Tibial artery (tissue), 4 donors: ENCODE measurements around the gene AS3MT.

Experiments
- DNase-seq, 2 donors: peaks; one replicate each; pipeline ENCODE4 v3.0.0-alpha.2; 2019
- H3K27ac ChIP-seq, 2 donors: fragments of 200-600 bp; sonication (generic) in 1 of 2; 1 replicate in 1 of 2; 2 replicates in 1 of 2; pipeline ENCODE4 v1.5.1; 2018 to 2019; ENCODE audit warnings: mild to moderate bottlenecking in 1 of 2
- H3K27me3 ChIP-seq, 2 donors: fragments of 200-600 bp; sonication (generic) in 1 of 2; one replicate each; pipeline versions ENCODE4 v1.5.1 to v1.6.0; 2016 to 2019
- H3K36me3 ChIP-seq, 3 donors: fragments of 200-600 bp; sonication (generic) in 2 of 3; one replicate each; pipeline ENCODE4 v1.5.1; 2016 to 2019; ENCODE audit warnings: mild to moderate bottlenecking in 2 of 3
- H3K4me1 ChIP-seq, 4 donors: fragments of 200-600 bp; sonication (generic) in 2 of 4; 1 replicate in 3 of 4; 2 replicates in 1 of 4; pipeline ENCODE4 v1.5.1; 2016 to 2019
- H3K4me3 ChIP-seq, 2 donors: fragments of 200-600 bp; sonication (generic) in 1 of 2; 1 replicate in 1 of 2; 2 replicates in 1 of 2; pipeline ENCODE4 v1.5.1; 2018 to 2019; ENCODE audit warnings: mild to moderate bottlenecking in 2 of 2
- H3K9me3 ChIP-seq, 3 donors: fragments of 200-600 bp; sonication (generic) in 1 of 3; one replicate each; pipeline ENCODE4 v1.5.1; 2016 to 2019
- CTCF ChIP-seq, 2 experiments: fragments of 200-600 bp in 1 of 2; fragments of 450-650 bp in 1 of 2; IDR thresholded peaks; one replicate each; pipeline ENCODE4 v1.5.1; 2017 to 2019; ENCODE audit warnings: antibody characterized with exemption in 2 of 2, mild to moderate bottlenecking in 1 of 2, moderate library complexity in 1 of 2
- intact Hi-C: fragments of 100-400 bp; cut with DNase I; formaldehyde crosslinking; loops from one replicate; pipeline ENCODE4 v1.15.0; 2023; ENCODE audit warnings: low total_unique reads

AS3MT gene

GRCh38 chr10:102831322-102832071 is 37.8 kb upstream of the AS3MT start:
- no peaks in the 10 kb centered on the region for H3K27me3 ChIP-seq
- H3K36me3 ChIP-seq: peaks cover 0 to 12% (median 6%) of the 10 kb centered on the region in 3 donors
- intact Hi-C loops: loop anchor here (10.0 kb wide), 1 partner anchor 413 kb away; the partner anchor contains the start of gene RPEL1
- DNase-seq: no peak
- no peak for TF ChIP-seq CTCF (IDR thresholded peaks at IDR 0.05)
- no peak overlapping the region for H3K27ac ChIP-seq
- H3K4me3 ChIP-seq: no peak overlapping the region
- H3K9me3 ChIP-seq: no peaks in the 10 kb centered on the region
- peaks cover 0 to 7% (median 2%) of the 10 kb centered on the region in 4 donors for H3K4me1 ChIP-seq

- DNase-seq: no peak
- H3K4me1 ChIP-seq: peaks cover 0 to 8% (median 7%) of the 10 kb centered on the region in 4 donors
- no peak for TF ChIP-seq CTCF (IDR thresholded peaks at IDR 0.05)
- no peaks in the 10 kb centered on the region for H3K9me3 ChIP-seq
- no peak overlapping the region for H3K4me3 ChIP-seq
- H3K36me3 ChIP-seq: peaks cover 0 to 12% (median 4%) of the 10 kb centered on the region in 3 donors
- no peaks in the 10 kb centered on the region for H3K27me3 ChIP-seq
- intact Hi-C loops: loop anchor here (10.0 kb wide), 1 partner anchor 413 kb away; the partner anchor contains the start of gene RPEL1
- H3K27ac ChIP-seq: no peak overlapping the region
Measured at GRCh38 chr10:102832248-102832647, 37.0 kb upstream of the AS3MT start.

DNA sequence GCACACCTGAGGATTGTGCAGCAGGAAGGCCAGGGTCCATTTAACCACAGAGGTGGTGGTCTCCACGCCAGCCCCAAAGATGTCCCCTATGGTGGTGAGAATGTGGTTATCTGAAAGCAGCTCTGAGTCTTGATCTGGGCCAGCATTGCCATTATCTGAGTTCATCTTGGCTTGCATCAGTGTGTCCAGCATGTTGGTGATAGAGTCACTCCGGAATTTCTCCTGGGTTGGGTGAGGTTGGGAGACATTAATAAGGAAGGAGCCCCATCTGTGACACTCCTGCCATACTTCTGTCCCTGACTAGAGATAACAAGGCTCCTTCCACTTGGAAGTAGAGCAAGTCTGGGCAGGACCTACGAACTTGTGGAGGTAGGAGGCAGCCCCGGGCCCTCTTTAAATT is 36.3 kb upstream of the AS3MT start:
- intact Hi-C loops: loop anchor here (10.0 kb wide), 1 partner anchor 412 kb away; the partner anchor contains the start of gene RPEL1
- Histone ChIP-seq H3K36me3 (peaks cover 0 to 12% (median 0%) of the 10 kb centered on the region in 3 donors), H3K27me3 (no peaks in the 10 kb centered on the region), H3K27ac (no peak overlapping the region), H3K4me1 (peaks cover 0 to 14% (median 10%) of the 10 kb centered on the region in 4 donors), H3K4me3 (no peak overlapping the region), H3K9me3 (peaks cover 0 to under 1% (median 0%) of the 10 kb centered on the region in 3 donors)
- no peak for DNase-seq
- no peak for TF ChIP-seq CTCF (IDR thresholded peaks at IDR 0.05)

GRCh38 chr10:102834143-102834542 is 35.1 kb upstream of the AS3MT start:
- no peaks in the 10 kb centered on the region for H3K27me3 ChIP-seq
- peaks cover 0 to 14% (median 10%) of the 10 kb centered on the region in 4 donors for H3K4me1 ChIP-seq
- no peak overlapping the region for H3K4me3 ChIP-seq
- H3K36me3 ChIP-seq: peaks cover 0 to 6% (median 0%) of the 10 kb centered on the region in 3 donors
- no peak for DNase-seq
- intact Hi-C loops: loop anchor here (10.0 kb wide), 1 partner anchor 411 kb away; the partner anchor contains the start of gene RPEL1
- peaks cover 0 to 7% (median 0%) of the 10 kb centered on the region in 3 donors for H3K9me3 ChIP-seq
- TF ChIP-seq CTCF (IDR thresholded peaks at IDR 0.05): no peak
- no peak overlapping the region for H3K27ac ChIP-seq

DNA sequence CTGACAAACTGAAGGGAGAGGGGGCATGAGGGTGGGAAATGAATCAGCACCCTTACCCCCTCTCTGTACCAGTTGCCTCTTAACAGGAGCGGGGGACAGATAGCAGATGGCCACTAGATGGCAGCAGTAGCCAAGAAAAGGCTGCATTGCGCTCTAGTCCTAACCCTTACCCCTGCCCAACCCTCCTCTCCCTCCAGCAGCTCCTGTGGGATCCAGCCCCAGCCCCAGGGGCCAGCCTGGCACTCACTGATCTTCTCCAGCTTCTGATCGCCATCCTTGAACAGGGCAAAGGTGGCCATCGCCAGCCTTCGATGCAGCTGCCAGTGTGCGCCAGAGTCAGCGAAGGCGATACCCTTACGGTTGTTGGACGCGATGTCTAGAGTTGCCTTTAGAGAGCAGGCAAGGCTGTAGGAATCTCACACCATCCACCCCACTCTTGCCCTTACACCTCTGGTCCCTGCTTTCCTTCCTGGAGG is 34.2 kb upstream of the AS3MT start:
- Histone ChIP-seq H3K36me3 (peaks cover 0 to 2% (median 0%) of the 10 kb centered on the region in 3 donors), H3K4me3 (no peak overlapping the region), H3K9me3 (peaks cover 0 to 7% (median 0%) of the 10 kb centered on the region in 3 donors), H3K4me1 (peaks cover 0 to 14% (median 10%) of the 10 kb centered on the region in 4 donors), H3K27ac (no peak overlapping the region), H3K27me3 (no peaks in the 10 kb centered on the region)
- peak; percentile 80 to 84 for TF ChIP-seq CTCF (IDR thresholded peaks at IDR 0.05)
- intact Hi-C loops: loop anchor here (5.0 to 10.0 kb wide), 2 partner anchors 67 to 410 kb away; partner anchors contain the start of gene RPEL1
- peak; percentile 56 to 85 for DNase-seq
